Endothelial cell of umbilical vein (primary cell): ENCODE results near the gene SPATA7. TPM values are rescaled to one million over a fixed set of nuclear protein-coding genes. Genes with fewer than 3 reads are reported as not detected.
"Not testable (repeated sequence)": the region's sequence is repeated elsewhere in the genome, so short reads cannot be mapped to it uniquely, and the experiment has no call there.

Source experiments
- BruUV-seq: library from RNA; stranded (reverse); fragments of 400-500 nt; replicated peaks from 2 replicates; lab custom pipeline; 2021; lab: Mats Ljungman, UMichigan
- CTCF ChIA-PET: fragments of 300-600, 350-600 bp; sonication (Branson Sonifier 250); formaldehyde crosslinking; loops from one replicate; lab custom pipeline; 2021; ENCODE audit warnings: antibody characterized with exemption, inconsistent platforms; lab: Charles Lee
- POLR2A ChIA-PET: fragments of 300-600, 350-600 bp; sonication (Branson Sonifier 250); formaldehyde crosslinking; loops from one replicate; lab custom pipeline; 2021; ENCODE audit warnings: antibody characterized with exemption, inconsistent platforms; lab: Charles Lee
- DNase-seq: peaks from one replicate; pipeline ENCODE4 v3.0.0-alpha.2; 2011; ENCODE audit warnings: low read depth, low spot score
- FAIRE-seq: peaks from 2 replicates; lab custom pipeline; 2011; peaks lifted over from hg19 to GRCh38; lab: Jason Lieb, UNC
- H2AFZ ChIP-seq: 2 replicates; pipeline ENCODE4 v1.6.0; 2012; ENCODE audit warnings: low read depth, low read length, control low read depth, inconsistent platforms
- H3K27ac ChIP-seq: 2 replicates; pipeline ENCODE4 v1.5.1; 2011; ENCODE audit warnings: low read depth, mild to moderate bottlenecking, control low read depth, low read length, moderate library complexity; ENCODE audit not compliant: insufficient read depth
- H3K27me3 ChIP-seq, 2 experiments: 2 replicates each; pipeline versions ENCODE4 v1.6.0 to v1.6.1; 2011; ENCODE audit warnings: low read length in 2 of 2, mixed read lengths in 1 of 2; ENCODE audit not compliant: control insufficient read depth in 2 of 2, insufficient read depth in 2 of 2
- H3K36me3 ChIP-seq, 2 experiments: 2 replicates in 1 of 2; 3 replicates in 1 of 2; pipeline ENCODE4 v1.5.1; 2011; ENCODE audit warnings: low read length in 2 of 2, mild to moderate bottlenecking in 1 of 2, moderate library complexity in 1 of 2; ENCODE audit not compliant: control insufficient read depth in 2 of 2, insufficient read depth in 2 of 2; ENCODE audit errors: extremely low read depth in 1 of 2
- H3K4me1 ChIP-seq: 3 replicates; pipeline ENCODE4 v1.5.1; 2011; ENCODE audit warnings: mild to moderate bottlenecking, low read length; ENCODE audit not compliant: control insufficient read depth, insufficient read depth; ENCODE audit errors: extremely low read depth
- H3K4me2 ChIP-seq: 2 replicates; pipeline ENCODE4 v1.6.1; 2011; ENCODE audit warnings: low read length, control low read depth, mixed read lengths; ENCODE audit not compliant: insufficient read depth
- H3K4me3 ChIP-seq, 3 experiments: fragments of 200-600 bp in 1 of 3; sonication (generic), shearing (Covaris generic) in 1 of 3; replicated peaks in 1 of 3; 2 replicates each; pipeline ENCODE4 v1.5.1; 2011 to 2016; ENCODE audit warnings: control low read depth in 3 of 3, low read length in 3 of 3, mild to moderate bottlenecking in 2 of 3, inconsistent platforms in 1 of 3, low read depth in 1 of 3, moderate library complexity in 1 of 3; ENCODE audit not compliant: insufficient read depth in 1 of 3
- H3K79me2 ChIP-seq: 2 replicates; pipeline ENCODE4 v1.6.0; 2012; ENCODE audit warnings: low read length, inconsistent platforms; ENCODE audit not compliant: control insufficient read depth, insufficient read depth
- H3K9ac ChIP-seq: replicated peaks from 2 replicates; pipeline ENCODE3; 2011; ENCODE audit warnings: low read length, control low read depth; ENCODE audit not compliant: insufficient read depth; ENCODE audit errors: extremely low read depth
- H3K9me1 ChIP-seq: replicated peaks from 3 replicates; pipeline ENCODE4 v1.6.0; 2011; ENCODE audit warnings: mild to moderate bottlenecking, low read length; ENCODE audit not compliant: control insufficient read depth, insufficient read depth; ENCODE audit errors: extremely low read depth
- H3K9me3 ChIP-seq: replicated peaks from 2 replicates; pipeline ENCODE4 v1.5.1; 2012; ENCODE audit warnings: low read length, inconsistent platforms; ENCODE audit not compliant: control insufficient read depth, insufficient read depth
- H4K20me1 ChIP-seq: replicated peaks from 2 replicates; pipeline ENCODE3; 2011; ENCODE audit warnings: mild to moderate bottlenecking, low read length; ENCODE audit not compliant: control insufficient read depth, insufficient read depth; ENCODE audit errors: extremely low read depth
- CTCF ChIP-seq, 2 donors: IDR thresholded peaks; 1 replicate in 1 of 2; 2 replicates in 1 of 2; pipeline ENCODE4 v1.5.1; 2011; ENCODE audit warnings: low read length in 2 of 2, mild to moderate bottlenecking in 2 of 2, moderate library complexity in 2 of 2, control low read depth in 1 of 2, inconsistent platforms in 1 of 2, low read depth in 1 of 2; ENCODE audit not compliant: insufficient read depth in 1 of 2; ENCODE audit errors: extremely low read depth in 1 of 2
- FOS ChIP-seq: IDR thresholded peaks from 2 replicates; pipeline ENCODE4 v1.6.1; 2011; ENCODE audit warnings: mild to moderate bottlenecking, low read length, moderate library complexity, borderline replicate concordance; ENCODE audit not compliant: insufficient read depth
- JUN ChIP-seq: IDR thresholded peaks from 2 replicates; pipeline ENCODE4 v1.6.1; 2011; ENCODE audit warnings: borderline replicate concordance, low read depth; ENCODE audit not compliant: insufficient read length, insufficient read depth
- MYC ChIP-seq: IDR thresholded peaks from one replicate; pipeline ENCODE4 v1.6.1; 2011; ENCODE audit warnings: mild to moderate bottlenecking, low read depth, low read length
- dilution Hi-C: fragments of 300-500 bp; cut with MboI; formaldehyde crosslinking; loops from one replicate; pipeline ENCODE4 v1.15.0; 2019; ENCODE audit warnings: low sequenced_read_pairs; ENCODE audit not compliant: extremely low pct_ligation_motif_present
- intact Hi-C: fragments of 100-400 bp; cut with micrococcal nuclease; formaldehyde crosslinking; loops from one replicate; pipeline ENCODE4 v1.10.0; 2022
- polyA plus RNA-seq, 4 experiments: library from polyadenylated mRNA; depleted of rRNA in 3 of 4; stranded (reverse) in 3 of 4; unstranded in 1 of 4; fragments of >200 nt; gene quantifications; 2 replicates each; pipeline versions ENCODE4 v1.2.1 to v1.2.3, GENCODE V29; 2011 to 2012; ENCODE audit warnings: missing spikeins in 1 of 4
- total RNA-seq: library from RNA; stranded (reverse); gene quantifications from 2 replicates; pipeline ENCODE4 v1.2.3, GENCODE V29; 2021

The SPATA7 gene
- total and polyA plus RNA-seq, 2 donors (not counting 3 experiments of a cell fraction or from before 2014, with no cell fraction given) = 4.0 to 9.7 TPM

- Histone ChIP-seq H3K27me3 (peaks cover 11 to 22% of the 10 kb centered on the region in 2 experiments), H3K4me3 (no peak overlapping the region), H3K9me3 (no peaks in the 10 kb centered on the region), H4K20me1 (no peaks in the 10 kb centered on the region), H3K9me1 (no peaks in the 10 kb centered on the region), H2AFZ (no peak overlapping the region), H3K27ac (no peak overlapping the region), H3K4me2 (no peak overlapping the region), H3K4me1 (peaks cover 3% of the 10 kb centered on the region), H3K36me3 (no peaks in the 10 kb centered on the region), H3K79me2 (no peaks in the 10 kb centered on the region), H3K9ac (no peak overlapping the region)
- CTCF ChIA-PET = interaction anchor here (0.7 to 2.8 kb wide), 11 partner anchors 8 to 445 kb away, joined by 3 to 25 read pairs (median 5); no protein-coding TSS in a partner anchor
- POLR2A ChIA-PET = no interaction called here
- DNase-seq = no peak
- peak; percentile 31 for FAIRE-seq
- no peak for TF ChIP-seq MYC
- TF ChIP-seq JUN = no peak
- TF ChIP-seq FOS = no peak
- TF ChIP-seq CTCF (IDR thresholded peaks at IDR 0.05; ENCODE audit: extremely low read depth in 1 of 2, insufficient read depth in 1 of 2, low read depth in 1 of 2, low read length in 2 of 2) = peak in 1 of 2 donors; percentile 1
- dilution Hi-C loops = no loop called here
- no TSS peak for BruUV-seq
- intact Hi-C loops = loop anchor here (1.0 to 2.0 kb wide), 3 partner anchors 192 to 436 kb away; no protein-coding TSS in a partner anchor
These were observed 5.1 kb upstream of the SPATA7 start for GRCh38 chr14:88380405-88380804.

GRCh38 chr14:88381634-88382033 lies 3.8 kb upstream of the SPATA7 start:
- H2AFZ ChIP-seq, H3K36me3 ChIP-seq, DNase-seq, H3K9ac ChIP-seq, POLR2A ChIA-PET, H3K27ac ChIP-seq, H3K4me3 ChIP-seq, H3K4me2 ChIP-seq, FAIRE-seq, H4K20me1 ChIP-seq, dilution Hi-C loops, H3K9me1 ChIP-seq, BruUV-seq, H3K9me3 ChIP-seq, H3K79me2 ChIP-seq: not testable (repeated sequence)
- H3K4me1 ChIP-seq = peaks cover 11% of the 10 kb centered on the region
- peaks cover 11 to 22% of the 10 kb centered on the region in 2 experiments for H3K27me3 ChIP-seq
- intact Hi-C loops = loop anchor here (2.0 kb wide), 2 partner anchors 193 to 437 kb away; no protein-coding TSS in a partner anchor
- CTCF ChIA-PET = interaction anchor here (1.4 kb wide), 1 partner anchor 367 kb away, joined by 3 read pairs; no protein-coding TSS in a partner anchor
